GM18861 (cell line): ENCODE data around the gene CSPG4.
"Not testable (repeated sequence)": the region's sequence is repeated elsewhere in the genome, so short reads cannot be mapped to it uniquely, and the experiment has no call there.

Experiments used
- ATAC-seq: cut with Tn5 transposase; IDR thresholded peaks from one replicate; pipeline ENCODE4 v1.9.1; 2021; ENCODE audit not compliant: unreplicated experiment

CSPG4 gene

GRCh38 chr15:75693028-75693427 lies 19.6 kb downstream of the CSPG4 start:
- not testable (repeated sequence) for ATAC-seq

DNA sequence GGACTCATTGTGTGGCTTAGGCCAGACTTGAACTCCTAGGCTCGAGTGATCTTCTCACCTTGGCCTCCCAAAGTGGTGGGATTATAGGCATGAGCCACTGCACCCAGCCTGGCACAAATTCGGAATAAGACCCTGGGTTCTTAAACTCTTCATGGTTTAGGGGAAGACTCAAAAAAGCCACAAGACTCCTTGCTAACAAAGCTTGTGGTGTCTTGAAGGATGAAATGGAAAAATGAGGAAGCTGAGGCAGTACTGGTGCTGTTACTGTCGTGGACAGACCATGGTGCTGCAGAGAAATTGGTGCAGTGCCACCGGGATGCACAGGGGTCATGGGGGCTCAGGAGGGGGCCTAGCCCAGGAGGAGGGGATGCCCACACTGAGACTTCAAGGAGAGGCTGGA lies 20.3 kb downstream of the CSPG4 start:
- ATAC-seq, result not testable (repeated sequence)

GRCh38 chr15:75689429-75689828 lies 23.2 kb downstream of the CSPG4 start:
- not testable (repeated sequence) for ATAC-seq

GRCh38 chr15:75688831-75689230 lies 23.8 kb downstream of the CSPG4 start:
- no peak for ATAC-seq

- no peak for ATAC-seq
These were observed 24.4 kb downstream of the CSPG4 start for GRCh38 chr15:75688278-75688557.

DNA sequence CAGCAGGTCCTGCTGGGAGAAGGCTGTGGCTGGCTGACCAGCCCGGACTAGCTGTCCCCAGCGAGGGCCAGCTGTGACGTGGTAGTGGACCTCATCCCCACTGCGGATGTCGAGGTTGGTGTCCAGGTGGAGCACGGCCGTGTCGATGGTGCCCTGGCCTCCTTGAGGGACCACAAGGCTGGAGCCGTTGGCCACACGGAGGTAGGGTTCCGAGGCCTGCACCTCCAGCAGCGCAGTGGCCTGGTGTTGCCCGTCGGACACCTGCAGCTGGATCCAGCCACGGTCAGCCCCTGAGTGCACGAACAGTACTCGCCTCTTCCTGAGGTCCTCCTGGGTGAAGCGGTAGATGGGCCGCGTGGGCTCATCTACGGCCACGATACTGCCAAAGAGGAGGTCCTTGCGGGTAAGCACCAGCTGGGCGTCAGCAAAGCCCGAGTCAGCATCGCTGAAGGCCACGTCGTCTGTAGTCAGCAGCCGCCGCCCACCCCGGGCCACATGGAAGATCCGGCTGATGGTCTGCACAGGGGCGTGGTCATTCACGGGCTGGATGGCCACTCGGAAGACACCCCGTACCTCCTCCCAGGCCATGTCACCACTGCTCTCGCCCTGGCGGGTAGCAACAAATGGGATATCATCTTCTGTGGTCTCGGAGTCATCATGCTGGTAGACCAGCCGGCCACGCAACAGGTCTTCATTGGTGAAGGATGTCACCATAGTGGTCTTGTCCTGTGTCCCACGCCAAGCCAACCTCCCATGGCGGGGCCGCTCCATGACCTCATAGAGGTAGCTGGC lies 25.0 kb downstream of the CSPG4 start:
- no peak for ATAC-seq

GRCh38 chr15:75686212-75686642 lies 26.4 kb downstream of the CSPG4 start:
- not testable (repeated sequence) for ATAC-seq

DNA sequence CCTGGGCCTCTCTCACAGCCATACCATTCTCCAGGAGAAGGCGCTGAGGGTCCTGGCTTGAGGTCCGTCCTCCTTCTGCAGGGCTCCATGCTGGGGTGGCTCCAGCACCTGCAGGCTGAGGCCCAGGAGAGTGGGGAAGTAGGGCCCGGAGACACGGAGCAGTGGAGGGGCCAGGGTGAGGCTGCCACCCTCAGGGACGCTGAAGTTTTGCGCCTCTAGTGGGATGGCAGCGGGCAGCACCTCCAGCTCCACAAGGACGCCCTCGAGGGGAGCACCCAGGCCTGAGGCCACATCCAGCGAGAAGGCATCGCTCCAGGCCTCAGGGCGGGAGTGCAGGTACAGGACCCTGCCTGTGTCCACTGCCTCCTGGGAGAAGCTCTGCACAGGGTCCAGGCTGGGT lies 27.5 kb downstream of the CSPG4 start:
- no peak for ATAC-seq

DNA sequence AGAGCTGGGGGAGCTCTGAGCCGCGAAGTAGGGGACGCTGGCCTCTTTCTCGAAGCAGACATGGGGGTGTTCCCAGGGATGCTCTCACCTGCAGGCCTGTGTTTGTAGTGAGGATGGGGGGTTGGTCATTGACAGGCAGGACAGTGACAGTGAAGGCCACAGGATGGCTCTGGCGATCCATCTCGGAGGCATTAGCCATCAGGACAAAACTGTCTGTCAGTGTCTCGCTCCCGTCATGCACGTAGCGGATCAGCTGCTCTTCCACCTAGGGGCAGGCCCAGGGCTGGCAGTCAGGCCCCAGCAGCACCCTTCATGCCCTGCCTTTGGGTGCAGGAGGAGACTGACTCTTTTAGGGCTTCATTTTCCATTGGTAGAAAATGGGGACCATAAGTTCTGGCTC lies 28.0 kb downstream of the CSPG4 start:
- ATAC-seq, result no peak

DNA sequence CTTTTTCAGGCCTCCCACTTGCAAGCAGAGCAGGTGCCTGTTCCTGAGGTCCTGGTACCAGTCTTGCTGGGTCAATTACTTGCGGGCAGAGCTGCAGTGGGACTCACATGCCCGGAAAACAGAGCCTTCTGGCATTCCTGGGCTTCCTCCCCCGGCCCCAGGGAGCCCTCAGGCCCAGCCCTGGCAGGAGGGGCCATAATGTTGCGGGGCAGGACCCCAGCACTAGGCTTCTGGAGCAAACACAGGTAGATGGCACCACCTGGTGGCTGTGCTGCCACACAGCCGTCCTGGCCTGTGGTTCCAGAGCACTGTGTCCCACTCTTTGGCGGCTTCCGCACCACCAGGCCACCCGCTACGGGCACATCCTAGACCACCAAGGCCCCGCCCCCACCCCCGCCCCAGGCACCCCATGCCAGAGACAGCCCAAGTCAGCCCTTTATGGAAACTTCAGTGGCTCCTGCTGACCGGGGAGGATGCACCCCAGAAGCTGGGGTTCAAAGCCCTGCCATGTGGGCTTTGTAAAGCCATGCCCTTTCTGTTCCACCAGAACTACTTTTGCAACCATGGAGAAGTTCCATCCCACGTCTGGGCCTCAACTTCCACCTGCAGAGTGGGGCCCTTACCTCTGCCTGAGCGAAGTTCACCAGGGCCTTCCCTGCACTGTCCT lies 28.9 kb downstream of the CSPG4 start:
- ATAC-seq, result not testable (repeated sequence)

- no peak for ATAC-seq
These were observed 30.2 kb downstream of the CSPG4 start for GRCh38 chr15:75682181-75683135.

DNA sequence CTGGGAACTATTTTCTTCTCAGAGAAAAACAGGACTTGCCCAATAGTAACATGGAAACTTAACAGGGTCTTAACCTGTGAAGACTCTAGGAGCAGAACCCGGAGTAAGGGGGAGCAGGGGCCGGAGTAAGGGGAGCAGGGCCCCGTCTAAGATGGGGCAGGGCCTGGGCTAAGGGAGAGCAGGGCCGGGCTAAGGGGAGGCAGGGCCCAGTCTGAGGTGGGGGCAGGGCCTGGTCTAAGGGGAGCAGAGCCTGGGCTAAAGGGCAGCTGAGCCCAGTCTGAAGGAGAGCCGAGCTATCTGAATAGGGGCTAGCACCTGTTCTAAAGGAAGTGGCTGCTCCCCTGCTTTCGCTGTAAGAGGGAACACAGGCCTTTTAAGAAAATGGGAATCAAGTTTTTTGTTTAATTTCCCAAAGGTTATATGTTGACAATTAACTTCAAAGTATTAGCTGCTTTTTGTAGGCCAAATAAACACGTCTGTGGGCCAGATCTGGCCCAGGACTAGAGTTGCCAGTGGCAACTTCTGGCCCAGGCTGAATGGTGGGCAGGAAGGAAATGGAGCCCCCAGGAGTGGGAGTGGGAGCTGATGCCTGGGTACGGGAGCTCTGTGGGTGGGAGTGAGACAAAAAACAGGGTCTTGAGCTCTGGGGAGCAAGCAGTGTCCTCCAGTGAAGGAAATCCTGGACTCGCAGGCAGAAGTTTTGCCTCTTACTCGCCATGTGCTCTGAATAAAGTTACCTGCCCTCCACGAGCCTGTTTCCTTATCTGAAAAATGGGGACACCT lies 32.5 kb downstream of the CSPG4 start:
- ATAC-seq, result no peak

DNA sequence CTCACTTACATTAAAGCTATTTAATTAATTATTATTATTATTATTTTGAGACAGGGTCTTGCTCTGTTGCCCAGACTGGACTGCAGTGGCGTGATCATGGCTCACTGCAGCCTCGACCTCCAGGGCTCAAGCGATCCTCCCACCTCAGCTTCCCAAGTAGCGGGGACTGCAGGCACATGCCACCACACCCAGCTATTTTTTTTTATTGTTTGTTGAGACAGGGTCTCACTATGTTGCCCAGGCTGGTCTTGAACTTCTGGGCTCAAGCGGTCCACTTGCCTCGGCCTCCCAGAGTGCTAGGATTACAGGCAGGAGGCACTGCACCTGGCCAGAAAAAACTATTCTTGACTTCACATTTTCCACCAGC lies 34.3 kb downstream of the CSPG4 start:
- ATAC-seq, result not testable (repeated sequence)

GRCh38 chr15:75677465-75678323 lies 35.0 kb downstream of the CSPG4 start:
- ATAC-seq, result no peak

- no peak for ATAC-seq
These were observed 35.8 kb downstream of the CSPG4 start for GRCh38 chr15:75676688-75677464.

- no peak for ATAC-seq
These were observed 36.9 kb downstream of the CSPG4 start for GRCh38 chr15:75675579-75676404.

DNA sequence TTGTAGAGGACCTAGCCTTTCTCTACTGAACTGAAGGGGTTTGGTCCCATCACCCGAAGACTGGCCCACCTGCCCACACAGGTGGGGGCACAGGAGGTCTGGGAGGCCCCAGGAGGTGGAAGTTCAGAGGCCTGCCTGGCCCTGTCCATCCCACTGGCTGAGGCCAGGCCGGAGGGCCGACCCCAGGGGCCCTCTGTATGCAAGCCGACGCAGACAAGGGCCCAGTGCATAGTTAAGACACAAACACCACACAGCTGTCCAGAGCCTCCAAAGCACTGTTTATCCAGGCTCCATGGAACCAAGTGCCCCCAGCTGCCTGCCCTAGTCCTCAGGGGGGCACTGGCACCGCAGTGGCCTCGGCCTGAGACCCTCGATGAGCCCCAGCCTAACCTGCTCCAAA lies 38.3 kb downstream of the CSPG4 start:
- no peak for ATAC-seq
